Measurements from ENCODE around the gene GPR39.
"Not testable (repeated sequence)": the region's sequence is repeated elsewhere in the genome, so short reads cannot be mapped to it uniquely, and the experiment has no call there.

The GPR39 gene

GRCh38 chr2:132517386-132517785 is 100.8 kb downstream of the GPR39 start:
- DNase-seq = no peak

GRCh38 chr2:132518302-132518701 is 101.7 kb downstream of the GPR39 start:
- no peak for DNase-seq

GRCh38 chr2:132519566-132519965 is 103.0 kb downstream of the GPR39 start:
- no peak for DNase-seq

- DNase-seq = no peak
Measured at GRCh38 chr2:132521341-132521740, 104.7 kb downstream of the GPR39 start.

GRCh38 chr2:132522901-132523300 is 106.3 kb downstream of the GPR39 start:
- DNase-seq = no peak

- not testable (repeated sequence) for DNase-seq
Measured at GRCh38 chr2:132537061-132537460, 120.5 kb downstream of the GPR39 start.

GRCh38 chr2:132538331-132538855 is 121.8 kb downstream of the GPR39 start:
- no peak for DNase-seq

- no peak for DNase-seq
Measured at GRCh38 chr2:132540166-132540565, 123.6 kb downstream of the GPR39 start.

- DNase-seq = no peak
Measured at GRCh38 chr2:132542953-132543569, 126.5 kb downstream of the GPR39 start.

GRCh38 chr2:132544006-132544630 is 127.5 kb downstream of the GPR39 start:
- no peak for DNase-seq

GRCh38 chr2:132547090-132547687 is 130.6 kb downstream of the GPR39 start:
- peak in 1 of 2 experiments; percentile 24 for DNase-seq

- DNase-seq = peak in 1 of 2 experiments; percentile 2
Measured at GRCh38 chr2:132549935-132550670, 133.5 kb downstream of the GPR39 start.

- no peak for DNase-seq
Measured at GRCh38 chr2:132550946-132551345, 134.3 kb downstream of the GPR39 start.

GRCh38 chr2:132557694-132558093 is 141.1 kb downstream of the GPR39 start:
- no peak for DNase-seq

GRCh38 chr2:132559326-132559725 is 142.7 kb downstream of the GPR39 start:
- DNase-seq = no peak

- DNase-seq = no peak
Measured at GRCh38 chr2:132559921-132560320, 143.3 kb downstream of the GPR39 start.

GRCh38 chr2:132560562-132560961 is 144.0 kb downstream of the GPR39 start:
- DNase-seq = no peak

GRCh38 chr2:132562245-132562644 is 145.6 kb downstream of the GPR39 start:
- DNase-seq = no peak

- no peak for DNase-seq
Measured at GRCh38 chr2:132564065-132564464, 147.5 kb downstream of the GPR39 start.

GRCh38 chr2:132566379-132566778 is 149.8 kb downstream of the GPR39 start:
- no peak for DNase-seq

GRCh38 chr2:132567682-132568081 is 151.1 kb downstream of the GPR39 start:
- no peak for DNase-seq

GRCh38 chr2:132568656-132569055 is 152.1 kb downstream of the GPR39 start:
- DNase-seq = no peak

- DNase-seq = no peak
Measured at GRCh38 chr2:132573444-132574007, 156.9 kb downstream of the GPR39 start.

Measured in NCI-H187 (cell line).